IPS DF 4.7 (cell line): ENCODE measurements around the gene ANKFN1.

ENCODE experiments used
- DNase-seq: peaks from one replicate; pipeline ENCODE4 v3.0.0-alpha.2; 2013; ENCODE audit warnings: low spot score; ENCODE audit errors: extremely low read depth

Gene ANKFN1

DNA sequence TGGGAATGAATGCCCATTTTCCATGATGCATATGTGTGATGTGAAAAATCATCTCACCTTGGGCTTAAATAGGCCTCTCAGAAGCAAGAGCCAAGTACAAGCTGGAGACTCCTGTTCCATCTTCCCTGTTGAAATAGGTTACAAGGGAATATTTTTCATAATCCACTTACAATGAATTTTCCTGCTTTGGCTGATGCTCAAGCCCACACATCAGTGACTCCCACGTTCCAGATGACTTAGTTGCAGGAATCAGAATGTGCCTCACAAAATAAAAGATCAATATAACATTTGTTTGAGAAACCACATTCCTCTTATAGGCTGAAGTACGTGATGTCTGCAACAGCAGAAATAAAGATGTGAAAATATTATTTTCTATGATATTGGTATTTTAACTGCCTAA lies 24.1 kb downstream of the ANKFN1 start:
- DNase-seq: no peak

DNA sequence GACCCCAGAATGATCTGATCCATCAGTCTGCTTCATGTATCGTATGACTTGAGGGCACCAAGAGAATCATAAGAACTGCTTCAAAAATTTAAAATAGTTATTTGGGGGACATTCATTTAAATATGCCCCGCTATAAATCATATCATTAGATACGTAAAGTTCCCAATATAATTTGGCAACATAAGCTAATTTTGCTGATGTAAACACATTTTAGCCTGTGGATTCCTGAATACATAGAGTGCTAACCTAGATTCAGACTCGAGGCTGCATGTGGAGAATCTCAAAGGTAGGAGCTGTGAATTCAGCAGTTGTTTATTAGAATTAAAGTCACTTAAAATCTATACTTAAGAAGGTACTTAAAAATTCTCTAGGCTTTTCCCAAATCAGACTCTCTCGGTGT lies 24.9 kb downstream of the ANKFN1 start:
- no peak for DNase-seq

DNA sequence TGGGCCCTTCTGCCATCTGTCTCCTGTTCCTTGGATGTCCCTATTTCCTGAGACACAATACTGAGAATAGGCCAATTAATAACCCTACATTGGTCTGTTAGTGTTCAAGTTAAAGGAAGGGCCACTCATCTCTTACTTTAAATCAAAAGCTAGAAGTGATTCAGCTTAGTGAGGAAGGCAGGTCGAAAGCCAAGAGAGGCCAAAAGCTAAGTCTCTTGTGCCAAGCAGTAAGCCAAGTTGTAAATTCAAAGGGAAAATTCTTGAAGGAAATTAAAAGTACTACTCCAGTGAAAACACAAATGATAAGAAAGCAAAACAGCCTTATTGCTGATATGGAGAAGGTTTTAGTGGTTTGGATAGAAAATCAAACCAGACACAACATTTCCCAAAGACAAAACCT lies 28.8 kb downstream of the ANKFN1 start:
- no peak for DNase-seq

DNA sequence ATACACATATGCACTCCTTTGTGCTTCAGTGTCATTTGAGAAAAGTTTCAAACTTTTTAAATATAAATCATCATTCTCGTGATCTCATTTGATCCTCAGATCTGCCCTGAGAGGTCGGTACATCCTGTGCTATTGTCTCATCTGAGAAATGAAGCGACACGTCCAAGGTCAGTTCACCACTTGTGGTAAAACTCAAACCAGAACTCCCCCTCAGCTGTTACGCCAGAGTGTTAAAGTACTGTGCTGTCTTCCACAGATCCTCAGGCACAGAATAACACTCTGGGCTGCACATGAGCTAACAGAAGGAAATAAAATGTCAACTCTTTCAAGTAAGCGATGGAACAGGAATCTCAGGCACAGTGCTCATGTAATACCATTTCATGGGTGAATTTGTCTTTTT lies 31.4 kb downstream of the ANKFN1 start:
- DNase-seq: no peak

DNA sequence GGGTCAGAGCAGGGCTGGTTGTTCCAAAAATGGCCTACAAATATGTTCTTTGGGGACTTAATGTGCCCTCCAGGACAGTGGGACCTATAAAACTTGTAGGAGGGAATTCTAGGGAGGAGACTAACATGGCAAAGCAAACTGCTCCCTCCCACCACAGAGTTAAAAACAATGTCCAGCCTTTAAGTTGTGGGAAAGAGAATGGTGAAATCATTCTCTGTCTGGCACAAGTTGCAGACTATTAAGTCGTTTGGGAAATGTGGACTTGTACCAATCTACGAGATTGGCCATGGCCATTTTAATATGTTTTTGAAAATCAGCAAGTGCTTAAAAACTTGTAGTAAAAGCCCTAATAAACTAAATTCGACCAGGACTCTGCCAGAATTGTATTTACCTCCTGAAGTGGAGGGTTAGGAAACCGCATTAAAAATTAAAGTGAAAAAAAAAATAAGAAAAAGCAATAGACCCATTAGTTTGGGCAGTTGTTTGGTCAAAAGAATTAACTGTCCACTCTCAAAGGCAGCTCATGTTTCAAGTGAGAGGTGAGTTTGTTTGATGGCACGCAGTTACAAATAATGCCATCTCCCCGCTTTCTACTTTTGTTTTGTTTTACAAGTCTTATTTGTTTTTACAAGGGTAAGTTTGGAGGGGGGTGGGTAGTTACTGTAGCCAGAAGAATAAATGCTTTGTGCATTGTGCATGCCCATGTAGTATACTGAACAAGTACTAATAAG lies 32.4 kb downstream of the ANKFN1 start:
- no peak for DNase-seq

DNA sequence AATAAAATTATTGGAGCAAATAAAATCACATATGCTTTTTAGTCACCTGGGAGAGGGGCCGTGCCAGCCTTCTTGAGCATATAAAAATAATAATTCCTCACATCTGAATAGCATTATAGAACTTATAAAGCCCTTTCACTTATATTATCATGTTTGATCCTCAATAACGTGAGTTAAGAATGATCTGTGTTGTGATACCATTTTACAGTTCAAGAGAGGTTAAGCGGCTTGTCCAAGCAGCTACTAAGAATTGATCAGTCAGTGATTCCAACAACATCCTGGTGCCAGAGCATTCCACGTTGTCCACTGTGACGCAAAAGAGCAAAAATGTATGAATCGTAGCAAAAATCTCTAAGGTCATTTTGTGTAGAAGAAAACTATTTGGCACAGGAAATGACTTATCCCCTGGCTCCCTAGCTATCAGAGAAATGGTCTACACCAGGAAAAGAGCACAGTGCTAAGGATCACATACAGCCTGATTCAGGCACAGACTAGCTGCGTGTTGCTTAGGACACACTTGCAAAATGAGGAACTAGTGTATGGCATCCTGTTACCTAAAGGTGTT lies 33.0 kb downstream of the ANKFN1 start:
- no peak for DNase-seq

DNA sequence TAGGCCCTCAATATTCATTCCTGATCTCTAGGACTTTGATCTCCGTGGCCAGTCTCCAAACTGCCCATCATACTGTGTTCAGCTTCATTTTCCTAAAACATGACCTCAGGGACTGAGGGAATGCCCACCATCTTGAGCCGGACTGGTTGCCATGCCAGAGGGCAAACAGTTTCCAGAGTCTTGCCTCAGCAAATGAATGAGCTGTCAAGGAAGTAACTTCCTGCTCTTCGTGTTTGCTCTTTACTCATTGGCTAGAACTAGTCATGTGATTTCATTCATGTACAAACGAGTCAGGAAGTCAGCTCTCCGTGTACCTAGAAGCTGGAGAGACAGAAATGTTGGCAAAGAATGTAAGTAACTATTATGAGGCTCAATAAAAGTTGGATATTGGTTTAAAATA lies 50.2 kb downstream of the ANKFN1 start:
- no peak for DNase-seq

DNA sequence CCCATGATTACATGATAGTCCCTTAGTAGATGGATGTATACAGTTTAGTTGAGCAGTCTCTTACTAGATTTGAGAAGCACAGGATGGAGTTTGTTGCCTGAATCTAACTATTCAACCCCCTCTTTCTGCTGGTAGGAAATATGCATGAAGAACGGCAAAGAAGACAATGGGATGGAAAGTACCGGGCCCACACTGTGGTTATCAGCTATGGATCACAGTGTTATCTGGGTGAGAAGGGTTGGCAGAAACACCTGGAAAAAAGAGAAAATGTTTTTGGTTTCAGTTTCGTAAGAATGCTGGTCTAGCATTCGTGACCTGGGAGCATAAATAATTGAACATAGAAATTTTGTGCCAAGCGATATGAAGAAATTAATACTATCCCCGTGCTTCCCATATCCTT lies 53.1 kb downstream of the ANKFN1 start:
- DNase-seq: no peak

DNA sequence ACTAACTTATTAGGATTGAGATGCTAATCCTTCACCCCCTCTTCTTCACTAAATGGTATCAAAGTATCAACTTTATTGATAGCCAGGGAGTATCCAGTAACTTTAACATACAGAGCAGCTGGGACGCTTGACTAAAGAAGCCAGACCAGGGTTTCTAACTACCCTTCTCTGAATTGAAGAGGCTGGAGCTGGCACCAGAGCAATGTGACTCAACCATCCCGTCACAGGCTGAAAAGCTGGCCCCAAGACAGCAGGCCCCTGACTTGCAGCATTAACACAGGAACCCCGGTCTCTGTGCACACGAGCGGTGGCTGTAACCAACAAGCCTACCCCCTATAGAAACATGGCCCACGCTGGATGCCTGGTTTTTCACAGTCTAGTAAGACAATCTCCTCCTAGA lies 59.8 kb downstream of the ANKFN1 start:
- DNase-seq: no peak

DNA sequence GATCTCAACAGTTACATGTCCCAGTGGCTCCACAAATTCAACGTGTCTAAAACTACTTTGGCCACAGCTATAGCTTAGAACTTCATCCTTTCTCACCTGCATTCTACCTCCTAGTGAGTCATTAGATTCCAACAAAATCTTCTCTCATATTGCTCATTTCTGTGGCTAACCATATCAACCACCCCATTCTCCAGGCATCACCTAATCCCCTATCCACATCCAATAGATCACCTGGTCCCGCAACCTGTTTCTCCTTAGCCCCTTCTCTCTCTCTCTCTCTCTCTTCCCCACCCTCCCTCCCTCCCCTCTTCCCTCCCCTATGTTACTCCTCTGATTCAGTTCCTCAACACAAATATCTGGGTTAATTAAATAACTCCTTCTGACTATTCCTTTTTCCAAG lies 64.6 kb downstream of the ANKFN1 start:
- no peak for DNase-seq

DNA sequence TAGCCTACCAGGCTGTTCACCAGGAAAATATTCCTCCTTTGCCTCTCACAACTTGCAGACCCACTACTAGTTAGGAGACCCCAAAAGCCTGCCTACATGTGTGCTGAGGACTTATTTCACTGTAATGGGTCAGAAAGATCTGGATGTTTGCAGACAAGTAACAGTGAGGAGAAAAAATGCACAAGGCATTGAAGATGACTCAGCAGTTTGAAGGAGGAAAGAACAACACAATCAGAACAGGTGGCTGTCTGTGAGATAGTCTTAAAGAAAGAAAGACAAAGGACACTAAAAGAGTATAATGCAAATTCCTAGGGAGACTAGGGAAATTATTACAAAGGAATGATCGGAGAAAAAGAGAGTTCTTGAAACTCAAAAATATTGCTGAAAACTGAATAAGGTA lies 69.0 kb downstream of the ANKFN1 start:
- no peak for DNase-seq

DNA sequence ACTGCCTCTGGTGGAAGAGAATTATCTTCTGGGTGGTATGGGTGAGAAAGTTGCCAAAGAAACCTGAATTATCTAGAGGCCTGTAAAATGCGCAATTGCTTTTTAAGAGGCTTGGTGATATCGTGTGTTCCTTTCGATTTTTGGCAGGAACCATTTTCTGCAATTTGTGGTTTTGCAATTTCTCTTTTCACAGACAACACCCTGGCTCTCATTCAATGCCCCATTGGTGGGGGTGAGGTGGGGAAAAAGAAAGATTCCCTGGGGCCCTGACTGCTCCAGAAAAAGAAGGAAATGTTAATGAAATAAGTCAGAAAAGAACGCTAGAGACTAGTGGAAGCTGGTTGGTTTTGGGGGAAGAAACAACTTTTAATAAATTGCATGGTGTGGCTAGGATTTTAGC lies 77.4 kb downstream of the ANKFN1 start:
- no peak for DNase-seq

DNA sequence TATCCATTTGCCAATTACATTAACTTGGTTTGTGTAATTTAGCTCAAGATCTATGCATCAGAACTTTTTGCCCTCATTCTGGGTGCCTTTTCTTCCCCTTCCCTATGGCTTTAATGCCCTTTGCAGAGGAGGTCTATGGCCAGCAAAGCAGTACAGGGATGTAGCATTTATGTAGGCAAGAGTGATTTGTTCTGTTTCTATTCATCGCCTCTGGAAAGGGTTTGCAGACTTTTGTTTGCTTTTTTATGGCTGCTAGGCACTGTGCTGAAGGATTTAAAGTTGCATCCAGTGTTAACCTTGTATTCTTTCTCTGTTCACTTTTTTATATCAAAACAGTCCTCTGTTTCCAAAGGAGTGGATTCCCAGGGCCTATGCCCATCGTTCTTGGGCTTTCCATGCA lies 78.0 kb downstream of the ANKFN1 start:
- no peak for DNase-seq

DNA sequence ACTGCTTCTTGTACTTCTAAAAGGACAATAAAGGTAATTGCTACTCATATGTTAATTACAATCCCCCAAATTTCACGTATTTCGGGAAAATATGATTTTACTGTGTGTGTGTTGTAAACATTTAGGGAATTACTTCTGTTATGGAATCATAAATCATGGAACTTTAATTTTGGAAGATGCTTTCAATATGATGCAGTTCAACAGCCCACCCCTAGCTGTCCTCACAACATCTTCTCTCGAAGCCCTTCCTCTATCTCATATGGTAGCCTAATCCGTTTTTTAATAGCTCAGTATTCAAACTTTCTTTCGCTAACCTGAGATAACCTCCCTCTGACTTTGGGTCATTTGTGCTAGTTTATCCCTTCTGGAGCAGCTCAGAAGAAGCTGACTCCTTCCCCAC lies 78.4 kb downstream of the ANKFN1 start:
- DNase-seq: no peak

DNA sequence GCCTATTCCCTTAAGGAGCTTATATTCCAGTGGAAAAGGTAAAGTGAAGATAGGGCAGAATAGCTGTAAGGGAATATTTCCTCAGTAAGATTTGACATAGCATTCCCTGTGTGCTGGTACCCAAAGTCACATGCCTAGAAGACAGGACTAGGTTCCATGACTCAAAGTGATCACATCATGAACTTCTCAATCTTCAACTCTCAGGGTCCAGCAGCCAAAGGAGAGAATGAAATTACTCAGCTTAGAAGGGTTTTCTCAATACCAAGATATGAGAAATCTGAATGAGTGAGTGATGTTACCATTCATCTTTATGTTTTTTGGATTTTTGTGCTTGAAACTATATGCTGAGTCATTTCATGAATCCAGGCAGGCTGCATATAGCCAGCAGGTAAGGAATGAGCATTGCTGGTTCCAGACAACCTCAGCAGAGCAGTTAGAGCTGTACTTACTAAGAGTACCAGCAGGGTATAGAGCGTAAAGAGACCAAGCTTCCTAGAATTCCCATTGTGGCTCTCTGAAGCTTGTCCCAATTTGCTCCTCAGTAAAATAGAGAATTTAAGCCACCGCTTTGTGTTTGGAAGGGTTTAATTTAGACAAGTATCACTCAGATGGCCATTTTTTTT lies 91.1 kb downstream of the ANKFN1 start:
- no peak for DNase-seq

DNA sequence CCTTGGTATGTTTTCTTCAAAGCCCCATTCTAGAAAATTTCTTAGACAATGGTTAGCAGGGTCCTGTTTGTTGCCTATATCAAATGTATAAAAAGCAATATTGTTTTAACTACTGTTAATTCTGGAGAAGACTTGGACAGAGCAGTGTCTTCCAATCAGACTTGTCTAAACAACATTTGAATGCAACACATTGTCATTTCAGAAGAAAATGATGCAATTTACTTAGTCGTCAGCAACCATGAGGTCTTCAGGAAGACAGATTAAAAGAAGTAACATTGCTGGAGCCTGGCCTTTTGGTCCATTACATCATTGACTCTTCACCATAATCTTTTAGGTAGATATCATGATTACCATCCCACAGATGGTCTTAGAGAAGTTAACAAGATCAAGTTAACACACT lies 94.5 kb downstream of the ANKFN1 start:
- no peak for DNase-seq

DNA sequence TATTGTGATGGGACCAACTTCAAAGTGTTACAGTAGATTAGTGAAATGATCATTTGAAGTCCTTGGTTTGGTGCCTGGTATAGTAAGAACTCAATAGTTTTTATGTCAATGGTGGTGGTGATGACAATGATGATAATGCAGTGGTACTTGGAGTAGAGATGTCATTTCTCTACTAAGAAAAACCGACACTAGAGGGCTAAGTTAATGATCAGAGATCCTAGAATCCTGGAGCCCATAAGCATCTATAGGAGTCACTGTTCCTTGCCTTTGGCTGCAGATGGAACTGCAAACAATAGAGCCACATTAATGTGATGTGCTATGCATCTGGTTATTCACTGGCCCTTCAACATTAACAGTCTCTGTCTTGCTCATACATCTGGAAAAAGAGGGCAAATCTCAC lies 103.8 kb downstream of the ANKFN1 start:
- no peak for DNase-seq

DNA sequence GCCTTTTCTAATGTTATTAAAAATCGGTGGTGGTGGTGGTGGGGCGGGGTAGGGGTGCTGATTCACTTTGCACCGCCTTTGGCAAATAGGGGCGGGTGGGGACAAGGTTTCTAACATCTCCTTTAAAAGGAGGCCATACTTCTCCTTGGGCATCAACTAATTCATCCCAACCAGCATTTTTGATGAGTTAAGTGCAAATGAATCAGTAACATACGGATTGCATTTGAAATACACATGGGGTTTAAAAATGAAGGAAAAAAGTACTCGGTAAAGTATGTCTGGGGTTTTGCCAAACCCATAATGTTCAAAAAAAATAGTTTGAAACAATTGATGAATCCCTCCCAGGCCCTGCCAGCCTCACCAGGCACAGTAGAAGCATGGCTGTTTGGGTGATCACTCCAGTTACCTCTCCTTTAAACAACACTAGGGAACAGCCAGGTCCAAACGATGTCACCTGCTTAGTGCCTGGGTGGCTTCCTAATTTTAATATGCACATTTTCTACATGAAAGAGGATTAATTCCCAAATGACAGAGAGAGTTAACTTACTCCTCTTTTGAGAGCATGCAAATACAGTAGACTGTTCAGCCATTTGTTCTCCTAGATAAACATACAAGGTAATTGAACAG lies 107.2 kb downstream of the ANKFN1 start:
- DNase-seq: no peak

DNA sequence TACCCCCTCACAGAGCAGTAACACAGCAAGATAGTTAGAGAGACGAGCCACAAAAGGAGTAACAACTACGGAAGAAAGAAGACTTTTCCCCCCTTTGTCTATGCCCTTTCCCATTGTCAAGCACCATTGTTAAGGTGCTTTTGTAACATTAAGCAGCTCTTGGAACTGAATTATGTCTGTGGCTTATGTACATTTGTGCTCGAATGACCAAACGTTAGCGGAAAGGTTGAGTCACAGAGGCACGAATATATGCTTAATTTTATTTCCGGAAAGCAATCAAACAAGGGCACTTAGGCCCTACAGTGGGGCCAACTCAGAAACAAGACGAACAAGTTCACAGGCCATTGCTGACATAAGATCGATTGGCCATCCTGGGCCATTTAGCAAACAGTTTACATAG lies 109.5 kb downstream of the ANKFN1 start:
- DNase-seq: no peak

DNA sequence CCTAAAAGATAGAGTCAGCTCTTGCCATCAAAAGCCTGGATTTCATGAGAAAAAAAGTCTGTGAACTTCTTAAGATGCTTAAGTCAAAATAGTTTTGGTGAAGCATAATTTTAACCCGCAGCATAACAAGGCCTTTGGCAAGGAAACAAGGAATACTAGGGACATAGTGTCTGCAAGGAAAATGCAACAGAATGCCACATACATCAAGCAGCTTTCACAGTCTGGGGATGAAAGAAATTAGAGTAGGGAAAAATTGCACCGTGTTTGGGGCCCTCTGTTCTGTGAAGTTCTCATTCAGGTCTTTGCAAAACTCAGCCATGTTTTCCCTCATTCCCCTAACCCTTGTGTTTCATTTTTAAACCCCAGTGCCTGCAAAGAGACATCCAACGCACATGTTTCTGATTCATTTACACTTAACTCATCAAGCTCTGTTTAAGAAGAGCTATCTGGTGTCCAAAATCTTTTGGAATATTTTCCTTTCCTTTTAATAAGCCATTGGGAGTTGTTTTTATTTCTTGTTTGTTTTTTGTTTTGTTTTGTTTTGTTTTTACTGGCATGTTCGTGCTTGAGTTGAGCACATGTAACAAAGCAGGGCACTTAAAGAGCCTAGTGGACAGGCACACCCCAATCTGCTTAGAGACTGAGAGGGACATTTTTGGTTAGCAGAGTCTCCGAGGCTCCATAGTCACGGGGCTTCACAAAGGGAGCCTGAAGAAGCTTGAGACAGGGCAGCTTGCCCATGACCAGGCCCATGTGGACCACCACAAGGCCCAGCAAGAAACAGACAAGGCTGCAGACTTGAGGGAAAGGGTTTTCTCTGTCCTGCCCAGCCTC lies 116.5 kb downstream of the ANKFN1 start:
- DNase-seq: no peak

DNA sequence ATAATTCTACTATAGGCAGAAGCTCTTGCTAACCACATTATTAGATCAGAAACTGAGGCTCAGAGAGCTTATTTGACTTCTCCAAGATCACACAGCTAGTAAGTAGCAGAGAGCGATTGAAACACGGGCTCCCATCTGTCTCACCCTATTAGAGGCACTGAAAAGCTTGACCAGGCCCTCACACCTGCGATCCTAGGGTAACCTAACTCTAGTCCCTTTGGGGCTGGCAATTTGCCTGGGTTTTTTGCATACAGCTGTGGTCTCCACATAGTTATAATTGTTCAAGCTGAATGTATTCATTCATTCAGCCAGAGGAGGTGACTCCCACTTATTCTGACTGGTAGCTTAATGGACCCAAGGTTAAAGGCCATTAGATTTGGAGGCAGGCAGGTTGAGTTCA lies 121.2 kb downstream of the ANKFN1 start:
- DNase-seq: no peak

DNA sequence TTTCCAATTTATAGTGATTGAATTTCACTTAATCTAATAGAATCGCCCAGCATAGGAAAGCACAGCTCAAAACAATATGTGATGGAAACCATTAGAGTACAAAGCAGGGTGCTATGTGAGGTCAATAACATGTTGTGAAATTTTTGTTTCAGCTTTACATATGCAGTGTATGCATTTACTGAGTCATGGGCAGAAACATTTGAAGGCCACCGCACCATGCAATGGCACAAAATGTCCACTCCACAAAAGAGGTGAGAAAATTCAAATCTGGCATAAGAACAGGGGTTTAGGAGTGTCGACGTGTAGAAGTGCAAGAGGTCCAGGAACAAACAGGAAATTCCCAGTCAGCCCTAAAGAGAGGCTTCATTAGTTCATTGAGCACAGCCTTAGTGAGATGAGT lies 131.2 kb downstream of the ANKFN1 start:
- DNase-seq: no peak
